ENCODE data around the gene SPTB.
"Not testable (repeated sequence)": the region's sequence is repeated elsewhere in the genome, so short reads cannot be mapped to it uniquely, and the experiment has no call there.

The SPTB gene

GRCh38 chr14:64815257-64815656 is 64.5 kb downstream of the SPTB start:
- no peak for DNase-seq

- peak; percentile 39 for DNase-seq
These were observed 67.3 kb downstream of the SPTB start for GRCh38 chr14:64812412-64812811.

DNA sequence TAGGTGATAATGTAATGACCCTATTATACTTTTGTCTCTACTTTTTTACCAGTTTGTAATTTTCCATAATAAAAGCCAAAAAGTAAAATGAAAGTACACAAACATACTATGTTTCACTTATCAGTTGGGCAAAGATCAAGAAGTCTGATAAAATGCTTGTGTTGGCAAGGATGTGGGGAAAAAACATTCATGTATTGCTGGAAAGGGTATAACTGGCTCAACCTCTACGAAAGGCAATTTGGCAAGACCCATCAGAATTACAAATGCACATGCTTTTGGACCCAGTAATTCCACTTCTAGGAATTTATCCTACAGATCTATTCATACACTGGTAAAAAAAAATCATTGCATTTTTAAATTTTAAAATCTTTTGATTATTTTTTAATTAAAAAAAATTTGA is 68.0 kb downstream of the SPTB start:
- DNase-seq = no peak

DNA sequence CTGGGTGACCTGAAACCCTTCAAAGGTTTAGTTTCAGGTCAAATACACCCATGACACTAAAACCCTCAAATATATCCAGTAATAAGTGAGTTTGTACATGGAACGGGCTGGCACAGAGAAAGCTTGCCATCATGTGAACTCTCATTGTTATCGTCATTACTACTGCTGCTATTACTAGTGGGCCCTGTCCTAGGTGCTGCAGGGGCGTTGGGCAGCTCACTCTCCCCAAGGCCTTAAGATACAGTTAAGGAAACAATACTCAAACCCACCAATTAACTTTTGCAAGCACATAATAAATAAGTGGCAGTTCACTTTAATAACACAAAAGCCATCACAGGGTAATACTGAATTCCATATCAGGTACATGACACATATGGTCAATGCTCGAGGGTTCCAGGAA is 71.3 kb downstream of the SPTB start:
- no peak for DNase-seq

- DNase-seq = no peak
These were observed 72.2 kb downstream of the SPTB start for GRCh38 chr14:64807551-64807950.

- no peak for DNase-seq
These were observed 72.7 kb downstream of the SPTB start for GRCh38 chr14:64806862-64807495.

GRCh38 chr14:64806202-64806861 is 73.4 kb downstream of the SPTB start:
- no peak for DNase-seq

DNA sequence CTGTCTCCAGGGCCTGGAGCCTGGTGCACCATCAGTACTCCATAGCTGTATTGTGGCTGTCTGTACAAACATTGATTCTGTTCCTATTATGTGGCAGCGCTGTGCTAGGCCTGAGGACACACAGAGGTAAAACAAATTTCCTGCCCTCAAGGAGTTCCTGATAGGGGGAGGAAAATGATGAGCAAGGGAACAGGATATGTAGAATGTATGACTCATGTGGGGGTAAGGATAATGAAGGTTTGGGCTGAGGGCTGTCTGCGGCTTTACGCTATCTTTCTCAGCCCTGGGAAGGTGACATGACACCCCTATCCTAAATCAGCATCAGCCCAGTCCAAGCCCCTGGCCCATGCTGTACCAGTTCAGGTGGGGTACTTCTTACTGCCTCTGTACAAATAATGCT is 74.1 kb downstream of the SPTB start:
- not testable (repeated sequence) for DNase-seq

GRCh38 chr14:64804754-64805260 is 74.9 kb downstream of the SPTB start:
- DNase-seq = no peak

DNA sequence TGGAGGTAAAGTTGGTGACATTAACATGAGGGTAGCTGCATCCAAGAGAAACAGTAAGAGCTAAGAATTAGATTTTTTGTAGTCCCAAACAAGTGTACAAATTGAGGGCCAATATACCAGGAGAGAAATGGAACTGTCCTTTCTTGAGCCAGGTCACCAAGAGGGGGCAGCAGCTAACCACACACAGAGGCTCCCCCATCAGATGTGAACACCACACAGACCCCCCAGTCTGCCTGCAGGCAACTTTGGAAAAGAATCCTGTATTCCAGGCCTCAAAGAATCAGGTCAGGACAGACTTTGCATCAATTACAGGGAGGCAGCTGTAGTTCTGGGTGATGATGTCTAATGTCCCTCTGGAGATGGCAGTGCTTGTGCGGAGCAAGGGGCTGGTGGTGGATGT is 77.9 kb downstream of the SPTB start:
- DNase-seq = peak; percentile 14

DNA sequence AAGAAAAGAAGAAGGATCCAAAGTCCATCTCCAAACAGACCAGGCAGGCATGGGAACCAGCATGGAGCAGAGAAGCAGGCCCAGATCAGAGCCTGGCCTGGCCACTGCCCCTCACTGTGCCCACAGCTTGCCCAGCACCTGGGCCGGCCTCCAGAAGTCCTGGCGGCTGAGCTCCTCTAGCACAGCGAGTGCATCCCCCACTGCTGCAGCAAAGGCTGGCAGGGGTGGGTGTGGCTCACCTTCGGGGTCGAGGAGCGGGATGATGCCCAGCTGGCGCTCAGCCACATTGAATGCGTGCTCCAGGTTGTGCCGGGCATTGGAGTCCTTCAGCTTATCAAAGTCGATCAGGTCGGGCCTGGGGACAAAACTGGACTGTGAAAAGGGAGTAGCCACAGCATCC is 78.7 kb downstream of the SPTB start:
- DNase-seq = no peak

DNA sequence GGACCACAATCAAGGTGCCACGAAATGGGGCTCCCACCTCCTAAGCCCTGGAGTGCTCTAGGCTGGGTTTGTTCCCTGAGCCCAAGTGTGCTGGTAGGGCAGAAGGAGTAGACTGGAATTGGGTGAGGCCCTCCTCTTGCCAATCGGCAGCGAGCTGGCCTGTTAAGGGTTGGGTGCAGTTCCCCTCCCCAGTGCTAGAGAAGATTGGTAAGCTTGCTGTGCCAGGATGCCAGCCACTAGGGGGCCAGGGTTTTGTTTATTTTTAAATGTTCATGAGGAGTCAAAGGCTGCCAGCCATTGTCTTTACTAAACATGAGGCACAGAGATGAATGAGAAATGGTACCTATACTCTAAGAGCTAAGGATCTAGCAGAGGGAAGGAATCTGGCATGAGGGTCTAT is 79.7 kb downstream of the SPTB start:
- peak; percentile 21 for DNase-seq

DNA sequence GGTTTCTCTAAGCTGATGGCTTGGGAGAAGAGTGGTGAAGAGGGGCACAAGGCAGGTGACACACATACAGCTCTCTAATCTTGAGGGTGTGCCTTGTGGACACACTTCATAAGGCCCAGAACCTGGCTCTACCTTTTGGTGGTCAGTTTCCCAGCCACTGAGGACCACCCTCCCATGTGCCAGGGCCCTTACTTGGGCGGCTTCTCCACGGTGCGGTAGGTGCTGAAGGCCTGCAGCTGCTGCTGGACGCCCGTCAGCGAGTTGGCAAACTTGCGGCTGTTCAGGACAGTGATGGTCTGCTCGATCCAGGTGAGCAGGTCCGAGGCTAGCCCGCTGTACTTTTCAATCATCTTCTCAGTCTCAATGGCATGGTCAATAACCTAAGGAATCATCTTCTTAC is 80.2 kb downstream of the SPTB start:
- DNase-seq = no peak

GRCh38 chr14:64796369-64796768 is 83.3 kb downstream of the SPTB start:
- DNase-seq = no peak

GRCh38 chr14:64795921-64796320 is 83.8 kb downstream of the SPTB start:
- no peak for DNase-seq

- DNase-seq = no peak
These were observed 84.5 kb downstream of the SPTB start for GRCh38 chr14:64795211-64795610.

GRCh38 chr14:64792871-64793560 is 86.7 kb downstream of the SPTB start:
- DNase-seq = no peak

GRCh38 chr14:64792231-64792630 is 87.5 kb downstream of the SPTB start:
- DNase-seq = no peak

DNA sequence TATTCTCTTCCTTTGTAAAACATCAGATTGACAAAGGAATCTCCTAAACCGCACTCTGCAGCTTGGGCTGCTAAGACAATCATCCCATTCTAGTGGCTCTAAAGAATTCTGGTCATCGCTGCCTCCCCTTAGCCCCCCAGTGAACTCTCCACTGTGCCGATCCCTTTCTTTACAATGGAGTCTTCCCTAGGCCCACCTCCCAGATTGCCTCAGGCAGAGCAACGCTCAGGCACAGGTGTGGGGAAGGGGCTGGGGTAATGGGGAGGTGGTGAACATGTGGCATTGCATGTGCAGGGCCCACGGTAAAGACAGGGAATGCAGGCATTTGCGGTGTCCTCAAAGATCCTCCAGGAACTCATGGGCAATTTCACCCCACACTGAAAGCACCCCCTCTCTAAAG is 89.2 kb downstream of the SPTB start:
- no peak for DNase-seq

GRCh38 chr14:64789696-64790095 is 90.0 kb downstream of the SPTB start:
- DNase-seq = no peak

- DNase-seq = no peak
These were observed 91.0 kb downstream of the SPTB start for GRCh38 chr14:64788706-64789105.

GRCh38 chr14:64787619-64788018 is 92.1 kb downstream of the SPTB start:
- no peak for DNase-seq

GRCh38 chr14:64786296-64787149 is 93.2 kb downstream of the SPTB start:
- DNase-seq = no peak
